Measurements from ENCODE around the gene BIN1. TPM values are rescaled to one million over a fixed set of nuclear protein-coding genes. Genes with fewer than 3 reads are reported as not detected.

Gene BIN1
- total and polyA plus RNA-seq, 2 of the 4 experiments (the other 2 are of a cell fraction) = 18.1 to 25.7 TPM

DNA sequence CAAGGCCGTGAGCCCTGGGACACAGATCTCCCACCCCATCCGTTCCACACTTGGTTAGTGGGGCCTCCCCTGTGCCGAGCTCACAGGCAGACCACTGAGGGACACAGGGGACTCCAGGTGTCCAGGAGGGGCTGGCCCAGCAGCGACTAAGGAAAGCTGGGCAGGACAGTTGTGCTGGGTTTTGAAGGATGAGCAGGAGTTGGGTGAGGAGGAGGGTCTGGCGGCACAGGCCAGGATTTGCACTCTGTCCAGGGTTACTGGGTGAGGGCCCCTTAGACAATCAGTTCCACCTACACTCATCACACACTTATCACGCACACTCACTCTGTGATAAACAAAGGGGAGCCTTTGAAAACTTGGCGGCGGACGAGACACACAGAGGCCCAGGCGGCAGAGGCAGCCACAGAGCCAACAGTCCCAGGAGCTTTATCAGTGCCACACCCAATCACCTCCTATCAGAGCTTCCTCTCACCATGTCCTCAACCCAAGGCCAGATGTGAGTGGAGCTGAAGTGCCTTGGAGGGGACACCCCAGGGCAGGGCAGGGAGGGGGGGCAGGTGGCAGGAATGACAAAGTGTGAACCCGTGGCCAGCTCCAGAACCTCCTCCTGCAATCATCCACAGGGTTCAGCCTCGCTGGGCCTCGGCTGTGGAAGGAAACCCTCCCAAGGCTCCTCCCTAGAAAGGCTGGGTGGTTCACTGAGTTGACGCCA, 26.6 kb downstream of the BIN1 start:
- no peak overlapping the region for H2BK120ac ChIP-seq (ENCODE audit: low read depth, low read length)
- ATAC-seq (ENCODE audit: low read depth) (no peak), DNase-seq (no peak)
- no peak overlapping the region for H2BK20ac ChIP-seq (ENCODE audit: low read depth, low read length)
- peaks cover 22% of the 10 kb centered on the region for H3K9me1 ChIP-seq (ENCODE audit: insufficient read depth, low read length)
- WGBS, 2 experiments (ENCODE audit: extremely low coverage in 2 of 2, insufficient read length in 1 of 2) = 100% methylated on average over 1 of the region's 14 CpGs; no CpG with 5 or more reads in 1 of the 2 experiments
- CTCF ChIA-PET = interaction anchor here (0.6 kb wide), 1 partner anchor 109 kb away, joined by 5 read pairs; no protein-coding TSS in a partner anchor
- no peak overlapping the region for H4K8ac ChIP-seq (ENCODE audit: low read depth in 2 of 2, low read length in 2 of 2)
- 0 out of 2 replicates have a peak overlapping the region, but pooled peaks have one; percentile 16 for H3K4ac ChIP-seq (ENCODE audit: low read depth, low read length)
- no peak overlapping the region for H3K23ac ChIP-seq (ENCODE audit: low read depth, low read length)
- no peak overlapping the region for H3K14ac ChIP-seq (replicated peaks; ENCODE audit: low read depth, low read length)
- H3K79me1 ChIP-seq (ENCODE audit: low read depth in 1 of 2, low read length in 2 of 2) = peaks cover 17 to 72% of the 10 kb centered on the region in 2 experiments; a peak in 3 of 4 replicates
- H4K91ac ChIP-seq (ENCODE audit: insufficient read depth, low read depth, low read length) = no peak overlapping the region
- H3K4me3 ChIP-seq (ENCODE audit: insufficient read depth, low read depth, low read length) = no peak overlapping the region
- BruUV-seq (replicated peaks) = no TSS peak
- H2AFZ ChIP-seq (replicated peaks; ENCODE audit: low read length, poor library complexity) = no peak overlapping the region
- H3K27ac ChIP-seq (ENCODE audit: insufficient read depth, low read length) = no peak overlapping the region
- dilution Hi-C loops (cut with HindIII; ENCODE audit: low sequenced_read_pairs, unreplicated experiment) (no loop called here), intact Hi-C loops (cut with micrococcal nuclease) (loop anchor here (5.0 kb wide), 2 partner anchors 67 to 212 kb away; partner anchors contain the start of gene ERCC3), in situ Hi-C loops (cut with MboI; ENCODE audit: low sequenced_read_pairs) (no loop called here)
- H3K9me3 ChIP-seq (ENCODE audit: control insufficient read depth, insufficient read depth, low read length) = no peaks in the 10 kb centered on the region
- TF ChIP-seq RAD21 (IDR thresholded peaks at IDR 0.05; ENCODE audit: low read length) (no peak), CHD1 (IDR thresholded peaks at IDR 0.05; ENCODE audit: low read depth, low read length) (no peak), CEBPB (IDR thresholded peaks at IDR 0.05; ENCODE audit: low read depth, low read length) (no peak), RCOR1 (IDR thresholded peaks at IDR 0.05; ENCODE audit: insufficient replicate concordance, low read length) (no peak), ELK1 (IDR thresholded peaks at IDR 0.05; ENCODE audit: borderline replicate concordance, low read depth, low read length) (no peak), FOS (IDR thresholded peaks at IDR 0.05; ENCODE audit: low read depth, low read length) (no peak)
- no peak overlapping the region for H2AK9ac ChIP-seq (replicated peaks; ENCODE audit: low read depth, low read length, poor library complexity)
- peaks cover 42% of the 10 kb centered on the region for H3K4me1 ChIP-seq (ENCODE audit: control insufficient read depth, insufficient read depth, low read length)
- POLR2A ChIA-PET (ENCODE audit: unreplicated experiment) = no interaction called here
- peaks cover 2% of the 10 kb centered on the region; the same call in 1 of the 2 replicates for H3K36me3 ChIP-seq (ENCODE audit: control insufficient read depth, insufficient read depth, low read length)
- peaks cover 59% of the 10 kb centered on the region; the same call in 1 of the 2 replicates for H4K20me1 ChIP-seq (ENCODE audit: insufficient read depth, low read length)
- H4K5ac ChIP-seq (ENCODE audit: low read depth, low read length) = no peak overlapping the region
- H2AK5ac ChIP-seq (ENCODE audit: low read depth, low read length) = 0 out of 2 replicates have a peak overlapping the region, but pooled peaks have one; percentile 47
- H3K4me2 ChIP-seq (ENCODE audit: low read depth, low read length) = no peak overlapping the region
- no peak overlapping the region for H2BK5ac ChIP-seq (ENCODE audit: low read depth, low read length, poor library complexity, severe bottlenecking)
- H3K27me3 ChIP-seq (ENCODE audit: control insufficient read depth, insufficient read depth, low read length) = no peaks in the 10 kb centered on the region
- H3K56ac ChIP-seq (ENCODE audit: extremely low read depth, insufficient read depth, low read length) = no peak overlapping the region
- no peak overlapping the region for H2BK15ac ChIP-seq (ENCODE audit: low read depth, low read length)
- H3K9ac ChIP-seq (ENCODE audit: low read depth, low read length) = no peak overlapping the region
- no peak overlapping the region for H3K18ac ChIP-seq (ENCODE audit: low read depth, low read length)

Measured in IMR-90 (cell line).